Measurements from ENCODE around the gene ABAT.

Gene ABAT

GRCh38 chr16:8714807-8715206 is 40.4 kb downstream of the ABAT start:
- DNase-seq (ENCODE audit: insufficient read length, low spot score) (no peak), FAIRE-seq (no peak)

GRCh38 chr16:8716052-8716451 is 41.6 kb downstream of the ABAT start:
- DNase-seq (ENCODE audit: insufficient read length, low spot score) (no peak), FAIRE-seq (no peak)

GRCh38 chr16:8716592-8716991 is 42.2 kb downstream of the ABAT start:
- DNase-seq (ENCODE audit: insufficient read length, low spot score) (peak; percentile 45), FAIRE-seq (peak; percentile 46)

GRCh38 chr16:8717469-8717868 is 43.1 kb downstream of the ABAT start:
- FAIRE-seq, result no peak
- DNase-seq (ENCODE audit: insufficient read length, low spot score), result no peak

GRCh38 chr16:8717892-8718415 is 43.5 kb downstream of the ABAT start:
- FAIRE-seq, result no peak

GRCh38 chr16:8718851-8719680 is 44.6 kb downstream of the ABAT start:
- FAIRE-seq (no peak), DNase-seq (ENCODE audit: insufficient read length, low spot score) (no peak)

More at GRCh38 chr16:8717892-8718415, 43.5 kb downstream of the ABAT start:
- no peak for DNase-seq (ENCODE audit: insufficient read length, low spot score)

- FAIRE-seq (no peak), DNase-seq (ENCODE audit: insufficient read length, low spot score) (no peak)
Measured at GRCh38 chr16:8720080-8720966, 45.9 kb downstream of the ABAT start.

- no peak for FAIRE-seq
Measured at GRCh38 chr16:8720967-8721308, 46.5 kb downstream of the ABAT start.

GRCh38 chr16:8721336-8722024 is 47.1 kb downstream of the ABAT start:
- DNase-seq (ENCODE audit: insufficient read length, low spot score) (no peak), FAIRE-seq (no peak)

More at GRCh38 chr16:8720967-8721308, 46.5 kb downstream of the ABAT start:
- no peak for DNase-seq (ENCODE audit: insufficient read length, low spot score)

- DNase-seq (ENCODE audit: insufficient read length, low spot score) (no peak), FAIRE-seq (no peak)
Measured at GRCh38 chr16:8722025-8722348, 47.6 kb downstream of the ABAT start.

GRCh38 chr16:8725513-8726178 is 51.2 kb downstream of the ABAT start:
- DNase-seq (ENCODE audit: insufficient read length, low spot score) (no peak), FAIRE-seq (no peak)

GRCh38 chr16:8727131-8727806 is 52.9 kb downstream of the ABAT start:
- no peak for FAIRE-seq
- no peak for DNase-seq (ENCODE audit: insufficient read length, low spot score)

GRCh38 chr16:8727857-8728618 is 53.6 kb downstream of the ABAT start:
- DNase-seq (ENCODE audit: insufficient read length, low spot score) (no peak), FAIRE-seq (no peak)

- no peak for DNase-seq (ENCODE audit: insufficient read length, low spot score)
- FAIRE-seq, result no peak
Measured at GRCh38 chr16:8729779-8730334, 55.4 kb downstream of the ABAT start.

GRCh38 chr16:8730335-8730915 is 56.0 kb downstream of the ABAT start:
- no peak for DNase-seq (ENCODE audit: insufficient read length, low spot score)
- FAIRE-seq, result no peak

GRCh38 chr16:8733849-8734540 is 59.6 kb downstream of the ABAT start:
- no peak for FAIRE-seq
- DNase-seq (ENCODE audit: insufficient read length, low spot score), result no peak

GRCh38 chr16:8735574-8735973 is 61.2 kb downstream of the ABAT start:
- FAIRE-seq (no peak), DNase-seq (ENCODE audit: insufficient read length, low spot score) (no peak)

GRCh38 chr16:8736123-8736668 is 61.8 kb downstream of the ABAT start:
- no peak for FAIRE-seq

More at GRCh38 chr16:8736123-8736668, 61.8 kb downstream of the ABAT start:
- DNase-seq (ENCODE audit: insufficient read length, low spot score), result no peak
